GM12878 (cell line): Measurements from ENCODE around the gene USP36.

ENCODE experiments used
- CHD2 ChIP-seq: IDR thresholded peaks from 2 replicates; pipeline ENCODE4 v1.6.1; 2011; ENCODE audit warnings: low read depth, low read length, improper control_type of control experiment, borderline replicate concordance
- CTCF ChIP-seq, 3 experiments: IDR thresholded peaks in 2 of 3; conservative IDR thresholded peaks in 1 of 3; 2 replicates each; pipeline ENCODE4 v1.5.1; 2011; ENCODE audit warnings: low read depth in 3 of 3, low read length in 3 of 3, mild to moderate bottlenecking in 3 of 3, control low read depth in 2 of 3, moderate library complexity in 2 of 3, inconsistent platforms in 1 of 3, mixed read lengths in 1 of 3; ENCODE audit not compliant: control insufficient read depth in 2 of 3, insufficient read depth in 1 of 3; ENCODE audit errors: extremely low read depth in 1 of 3
- EED ChIP-seq: sonication (generic); IDR thresholded peaks from 2 replicates; pipeline ENCODE4 v1.6.1; 2016; ENCODE audit warnings: antibody characterized with exemption, low read depth
- EZH2 ChIP-seq: IDR thresholded peaks from 2 replicates; pipeline ENCODE4 v1.6.1; 2012; ENCODE audit warnings: low read depth, mild to moderate bottlenecking, control low read depth, inconsistent platforms, low read length, borderline replicate concordance; ENCODE audit not compliant: control insufficient read depth
- HDAC6 ChIP-seq: fragments of 200-600 bp; sonication (generic); IDR thresholded peaks from one replicate; pipeline ENCODE4 v1.8.0; 2017; ENCODE audit warnings: antibody characterized with exemption; ENCODE audit not compliant: unreplicated experiment
- IRF5 ChIP-seq: fragments of 450-650 bp; IDR thresholded peaks from 2 replicates; pipeline ENCODE4 v1.6.1; 2017; ENCODE audit warnings: borderline replicate concordance
- MLLT1 ChIP-seq: fragments of 450-650 bp; IDR thresholded peaks from 2 replicates; pipeline ENCODE4 v1.6.1; 2016; ENCODE audit warnings: mild to moderate bottlenecking
- NFYB ChIP-seq: IDR thresholded peaks from 2 replicates; pipeline ENCODE4 v1.6.1; 2011; ENCODE audit warnings: low read depth, mild to moderate bottlenecking, low read length, improper control_type of control experiment, moderate library complexity; ENCODE audit not compliant: insufficient read depth
- POLR2A ChIP-seq: IDR thresholded peaks from 2 replicates; pipeline ENCODE4 v1.6.1; 2011; ENCODE audit warnings: low read depth, mild to moderate bottlenecking, low read length

GRCh38 chr17:78748048-78748729, 92.4 kb downstream of the USP36 start:
- TF ChIP-seq CTCF (IDR thresholded peaks at IDR 0.05 in 2 of 3, conservative IDR thresholded peaks at IDR 0.05 in 1 of 3; ENCODE audit: control insufficient read depth in 2 of 3, extremely low read depth in 1 of 3, insufficient read depth in 1 of 3, low read depth in 3 of 3, low read length in 3 of 3) (no peak), POLR2A (no peak), EZH2 (no peak), CHD2 (no peak), HDAC6 (no peak), MLLT1 (no peak), NFYB (no peak), IRF5 (no peak), EED (peak; percentile 28; the same call in 1 of the 2 replicates)
